GM18502 (cell line): ENCODE data around the gene CTNNA3.

ENCODE experiments used
- ATAC-seq: cut with Tn5 transposase; IDR thresholded peaks from one replicate; pipeline ENCODE4 v1.9.1; 2021; ENCODE audit warnings: mild to moderate bottlenecking; ENCODE audit not compliant: unreplicated experiment, poor library complexity

The CTNNA3 gene

DNA sequence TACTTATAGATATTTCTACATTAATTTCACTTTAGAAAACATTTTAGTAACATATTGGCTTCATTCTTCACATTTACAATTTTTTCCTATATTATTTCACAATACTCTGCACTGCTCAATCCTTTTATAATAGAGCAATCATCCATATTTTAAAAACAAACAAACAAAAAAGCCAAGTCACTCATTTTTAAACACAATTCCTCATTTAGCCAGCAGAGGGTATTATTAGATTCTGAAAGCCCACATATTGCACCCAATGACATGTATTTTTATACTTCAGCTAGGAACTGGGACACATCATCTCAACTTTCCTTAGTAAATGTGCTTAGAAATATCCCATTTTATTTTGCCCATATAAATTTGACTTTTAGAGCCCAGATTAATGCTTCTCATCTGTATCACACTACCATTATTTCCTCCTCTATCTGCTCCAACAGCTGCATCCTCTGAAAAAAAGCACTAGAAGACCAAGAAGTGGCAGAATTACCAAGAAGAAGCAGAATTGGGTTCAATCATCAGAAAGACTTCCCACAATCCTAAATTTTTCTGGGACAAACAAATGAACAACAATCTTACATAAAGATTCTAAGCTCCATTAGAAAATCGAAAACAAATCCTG, 29.5 kb downstream of the CTNNA3 start:
- no peak for ATAC-seq

DNA sequence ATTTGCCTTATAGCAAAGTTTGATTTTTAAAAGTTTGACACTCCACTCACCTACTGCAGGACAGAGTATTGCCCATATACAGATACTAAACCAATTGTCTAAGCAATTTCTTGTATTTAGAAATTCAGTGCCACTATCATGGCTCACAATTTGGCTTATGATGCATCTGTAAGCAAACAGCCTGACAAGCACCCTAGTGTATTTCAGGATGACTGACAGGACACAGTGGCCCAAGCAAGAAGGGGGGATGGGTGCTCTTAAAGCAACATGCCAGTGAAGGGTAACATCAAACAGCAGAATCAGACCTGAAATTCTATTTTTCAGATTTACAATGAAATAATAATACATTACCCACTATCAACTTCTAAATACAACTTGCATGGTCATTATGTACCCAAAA, 30.5 kb downstream of the CTNNA3 start:
- ATAC-seq, result no peak

DNA sequence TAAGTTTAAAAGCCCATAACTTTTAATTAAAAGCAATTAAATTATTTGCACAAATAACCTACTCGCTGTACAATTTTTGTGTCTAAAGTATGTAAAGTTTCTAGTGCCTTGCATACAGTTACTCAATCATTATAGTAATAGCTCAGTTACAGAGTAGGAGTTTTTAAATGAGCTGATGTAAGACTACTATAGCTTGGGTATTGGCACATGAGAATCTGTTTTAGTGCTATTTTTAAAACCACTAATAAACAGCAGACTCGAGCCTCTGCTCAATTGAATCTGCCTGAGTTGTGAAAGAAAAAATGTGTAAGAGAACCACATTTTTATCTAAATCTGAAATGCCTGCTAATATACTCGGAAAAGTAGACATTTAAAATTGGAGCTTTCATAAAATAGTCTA, 31.1 kb downstream of the CTNNA3 start:
- no peak for ATAC-seq

GRCh38 chr10:67663449-67664087, 32.4 kb downstream of the CTNNA3 start:
- no peak for ATAC-seq

- no peak for ATAC-seq
These were observed 33.6 kb downstream of the CTNNA3 start for GRCh38 chr10:67662415-67662814.

DNA sequence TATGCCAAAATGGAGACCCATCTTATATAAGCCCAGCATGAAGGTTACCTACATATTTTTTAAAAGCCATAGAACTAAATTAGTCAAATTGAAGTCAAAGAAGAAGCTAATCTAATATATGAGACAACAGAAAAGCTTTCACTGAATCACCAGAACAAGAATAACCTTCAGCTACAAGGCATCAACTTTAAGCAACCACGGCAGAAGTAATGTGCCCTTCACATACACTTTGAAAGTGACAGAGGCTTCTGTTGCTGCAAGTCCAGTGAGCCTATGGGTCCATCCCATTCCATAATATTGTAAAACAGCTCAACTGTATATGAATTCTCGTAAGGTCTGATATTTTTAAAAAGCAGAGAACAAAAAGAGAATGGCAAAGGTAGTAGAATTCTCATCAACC, 36.5 kb downstream of the CTNNA3 start:
- no peak for ATAC-seq

DNA sequence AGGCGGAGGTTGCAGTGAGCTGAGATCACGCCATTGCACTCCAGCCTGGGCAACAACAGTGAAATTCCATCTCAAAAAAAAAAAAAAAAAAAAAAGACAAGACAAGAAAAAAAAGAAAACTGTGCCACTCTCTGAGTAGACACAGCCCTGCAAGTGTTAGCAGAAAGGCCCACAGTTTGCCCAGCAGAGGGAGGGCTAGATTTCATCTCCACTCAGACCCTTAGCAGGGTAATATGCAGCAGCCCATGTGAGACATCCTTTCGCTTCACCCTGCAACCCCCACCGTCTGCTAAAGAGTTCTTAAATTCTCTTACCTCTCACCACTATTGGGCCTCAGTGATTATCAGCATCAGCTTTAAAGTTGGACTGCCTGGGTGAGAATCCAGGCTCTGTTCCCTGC, 38.2 kb downstream of the CTNNA3 start:
- ATAC-seq, result no peak

DNA sequence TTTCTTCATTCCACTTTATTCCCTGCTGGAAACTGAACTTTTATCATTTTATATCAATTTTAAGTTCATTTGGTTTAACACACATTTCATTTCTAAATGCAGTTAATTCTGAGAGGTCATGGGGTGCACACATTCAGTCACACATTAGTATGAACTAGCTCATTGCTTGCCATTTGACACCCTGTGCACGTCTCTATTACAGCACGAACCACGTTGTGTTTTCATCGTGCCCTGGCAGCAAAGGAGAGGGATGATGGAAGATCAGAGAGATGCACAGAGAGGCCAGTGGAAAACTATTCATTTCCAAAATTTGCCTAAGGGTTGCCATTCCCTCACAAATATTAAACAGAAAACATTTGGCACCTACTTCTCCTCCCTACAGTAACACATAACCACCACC, 45.4 kb downstream of the CTNNA3 start:
- no peak for ATAC-seq

DNA sequence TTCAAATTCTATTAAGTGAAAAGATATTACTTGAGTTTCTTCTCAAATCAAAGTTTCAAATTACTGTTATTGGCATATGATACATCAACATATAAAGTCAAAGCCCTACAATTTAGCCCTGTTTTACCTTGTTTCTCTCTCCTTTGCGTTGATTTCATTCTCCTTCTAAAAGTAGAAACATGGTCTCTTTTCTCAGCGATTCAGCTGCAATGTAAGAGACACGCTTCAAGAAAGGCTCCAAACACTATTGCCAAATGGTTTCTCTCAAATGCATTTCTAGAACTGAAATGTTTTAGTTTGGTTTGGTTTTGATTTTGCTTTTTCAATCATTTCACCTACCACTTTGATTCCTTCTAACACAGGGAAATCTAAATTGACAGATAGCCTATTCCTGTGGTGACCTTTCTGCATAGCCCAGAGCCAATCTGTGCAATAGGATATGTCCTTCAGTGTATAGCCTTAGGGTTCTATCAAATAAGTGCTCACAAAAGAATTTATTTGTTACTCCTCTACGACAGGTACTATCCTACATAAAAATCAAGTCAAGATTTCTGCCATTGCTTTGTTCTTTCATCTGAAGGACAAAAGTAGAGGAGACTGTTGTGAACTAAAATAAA, 47.3 kb downstream of the CTNNA3 start:
- ATAC-seq, result no peak

DNA sequence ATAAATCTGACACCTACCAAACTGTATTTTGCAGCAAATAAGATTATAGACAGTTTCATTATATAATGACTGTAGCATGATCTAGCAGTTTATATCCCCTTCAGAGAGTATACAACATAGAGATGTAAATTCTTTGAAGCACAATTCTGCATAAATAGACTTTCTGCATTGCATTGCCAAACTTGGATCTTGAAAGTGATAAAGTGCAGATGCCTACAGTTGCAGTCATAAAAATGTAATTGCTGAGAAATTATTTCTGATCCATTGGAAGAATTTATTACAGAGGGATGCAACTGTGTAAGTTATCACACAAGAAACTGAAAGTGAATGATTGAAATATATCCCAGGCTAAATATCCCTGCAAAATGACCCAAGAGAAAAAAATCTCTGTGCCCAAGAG, 65.1 kb downstream of the CTNNA3 start:
- ATAC-seq, result no peak

DNA sequence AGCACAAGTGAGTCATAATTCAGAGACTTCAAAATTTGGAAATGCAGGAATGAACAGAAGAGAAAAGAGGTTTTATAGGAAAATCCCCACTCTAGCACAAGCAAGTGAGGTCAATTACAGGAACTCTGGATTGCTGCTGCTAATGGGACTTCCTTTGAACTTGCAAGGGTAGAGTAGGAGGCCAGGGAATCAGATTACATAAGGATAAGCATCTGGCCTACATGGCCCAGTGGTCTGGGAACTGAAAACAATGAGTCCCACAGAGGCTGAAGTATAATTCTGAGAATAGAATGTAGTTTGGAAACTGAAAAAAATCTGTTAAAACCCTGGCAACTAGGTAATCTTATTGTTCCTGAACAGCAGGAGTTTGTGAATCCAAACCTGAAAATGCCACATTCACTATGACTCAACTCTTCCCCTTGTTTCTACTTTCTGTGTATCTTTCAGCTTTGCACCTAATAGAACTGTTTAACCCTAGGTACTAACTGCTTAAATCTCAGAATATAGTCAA, 66.5 kb downstream of the CTNNA3 start:
- ATAC-seq, result peak; percentile 68

- ATAC-seq, result no peak
These were observed 73.0 kb downstream of the CTNNA3 start for GRCh38 chr10:67622984-67623383.

- ATAC-seq, result no peak
These were observed 73.5 kb downstream of the CTNNA3 start for GRCh38 chr10:67622511-67622910.

GRCh38 chr10:67621834-67622233, 74.2 kb downstream of the CTNNA3 start:
- ATAC-seq, result no peak

DNA sequence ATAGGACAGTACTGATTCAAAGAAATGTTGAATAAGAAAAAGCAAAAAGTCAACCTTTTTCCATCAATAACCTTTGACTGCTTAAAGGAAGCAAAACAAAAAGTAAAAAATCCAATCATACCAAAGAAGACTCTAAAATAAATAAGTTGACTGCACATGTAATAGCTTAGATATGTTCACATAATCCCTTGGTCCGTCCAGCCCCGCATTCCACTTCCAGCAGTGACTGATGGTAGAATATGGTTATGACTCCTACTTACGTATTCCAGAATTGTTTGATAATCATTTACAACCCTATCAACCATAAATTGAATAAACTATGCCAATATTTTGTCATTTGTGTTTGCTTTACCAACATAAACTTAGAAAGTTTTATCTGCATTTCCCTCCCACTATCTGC, 77.9 kb downstream of the CTNNA3 start:
- ATAC-seq, result no peak

GRCh38 chr10:67612577-67613537, 83.1 kb downstream of the CTNNA3 start:
- ATAC-seq, result peak; percentile 97

GRCh38 chr10:67612176-67612575, 83.8 kb downstream of the CTNNA3 start:
- ATAC-seq, result no peak

- no peak for ATAC-seq
These were observed 85.8 kb downstream of the CTNNA3 start for GRCh38 chr10:67609996-67610793.

DNA sequence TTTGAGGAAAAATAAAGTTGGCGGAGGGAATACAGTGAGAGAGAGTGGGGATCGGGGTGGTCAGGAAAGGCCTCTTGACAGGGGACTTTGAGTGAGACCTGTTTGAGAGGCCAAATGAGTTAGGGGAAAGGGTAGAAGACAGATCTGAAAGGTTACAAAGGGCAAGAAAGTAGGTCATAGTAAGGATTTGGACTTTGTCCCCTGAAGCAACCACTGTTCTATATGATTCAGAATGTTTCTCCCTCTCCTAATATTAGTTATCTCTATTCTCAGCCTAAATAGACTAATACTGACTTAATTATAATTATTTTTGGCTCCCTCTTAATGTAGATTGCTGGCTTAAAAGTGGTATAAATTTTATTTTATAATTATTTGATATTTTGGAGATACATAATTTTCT, 88.0 kb downstream of the CTNNA3 start:
- ATAC-seq, result no peak

GRCh38 chr10:67607472-67607871, 88.5 kb downstream of the CTNNA3 start:
- ATAC-seq, result no peak
